H9 (cell line): ENCODE data around the gene RIC8A. TPM values are rescaled to one million over a fixed set of nuclear protein-coding genes. Genes with fewer than 3 reads are reported as not detected.

Source experiments
- DNase-seq: peaks from one replicate; pipeline ENCODE4 v3.0.0-alpha.2; 2017
- H2AFZ ChIP-seq: one replicate; pipeline ENCODE4 v1.6.1; 2013; ENCODE audit warnings: mild to moderate bottlenecking, low read length, control low read depth, moderate library complexity
- H2AK5ac ChIP-seq: 2 replicates; pipeline ENCODE4 v1.6.1; 2013; ENCODE audit warnings: low read length, control low read depth, mixed read lengths; ENCODE audit not compliant: insufficient read length
- H2BK120ac ChIP-seq: one replicate; pipeline ENCODE4 v1.6.1; 2013; ENCODE audit warnings: low read depth, mild to moderate bottlenecking, low read length, control low read depth, inconsistent platforms; ENCODE audit not compliant: poor library complexity, severe bottlenecking
- H2BK12ac ChIP-seq: 2 replicates; pipeline ENCODE4 v1.6.1; 2013; ENCODE audit warnings: low read length, control low read depth, mixed read lengths, low read depth; ENCODE audit not compliant: insufficient read length
- H2BK15ac ChIP-seq: 2 replicates; pipeline ENCODE4 v1.6.1; 2013; ENCODE audit warnings: low read depth, low read length, control low read depth
- H2BK20ac ChIP-seq: one replicate; pipeline ENCODE4 v1.6.1; 2013; ENCODE audit warnings: low read depth, mild to moderate bottlenecking, low read length, control low read depth, inconsistent platforms; ENCODE audit not compliant: poor library complexity, severe bottlenecking
- H2BK5ac ChIP-seq: 2 replicates; pipeline ENCODE4 v1.6.1; 2013; ENCODE audit warnings: low read length, control low read depth, mixed read lengths; ENCODE audit not compliant: insufficient read length
- H3K14ac ChIP-seq: 2 replicates; pipeline ENCODE4 v1.6.1; 2013; ENCODE audit warnings: low read length, control low read depth; ENCODE audit not compliant: insufficient read depth
- H3K18ac ChIP-seq: 2 replicates; pipeline ENCODE4 v1.6.1; 2013; ENCODE audit warnings: low read depth, mild to moderate bottlenecking, mixed read lengths, low read length, control low read depth; ENCODE audit not compliant: insufficient read length
- H3K23ac ChIP-seq: 2 replicates; pipeline ENCODE4 v1.6.1; 2013; ENCODE audit warnings: low read length, control low read depth, mixed read lengths, low read depth; ENCODE audit not compliant: insufficient read length
- H3K23me2 ChIP-seq: 2 replicates; pipeline ENCODE4 v1.6.1; 2013; ENCODE audit warnings: low read depth, mild to moderate bottlenecking, mixed read lengths, low read length, control low read depth; ENCODE audit not compliant: insufficient read length, poor library complexity, severe bottlenecking
- H3K27ac ChIP-seq: 2 replicates; pipeline ENCODE4 v1.5.1; 2013; ENCODE audit warnings: low read length, control low read depth, mixed read lengths, low read depth; ENCODE audit not compliant: insufficient read length
- H3K27me3 ChIP-seq: 2 replicates; pipeline ENCODE4 v1.6.1; 2013; ENCODE audit warnings: low read length, control low read depth, inconsistent platforms; ENCODE audit not compliant: insufficient read depth
- H3K4ac ChIP-seq: 2 replicates; pipeline ENCODE4 v1.6.1; 2013; ENCODE audit warnings: low read depth, mild to moderate bottlenecking, control low read depth, inconsistent platforms, low read length, moderate library complexity
- H3K4me1 ChIP-seq: 2 replicates; pipeline ENCODE4 v1.6.1; 2013; ENCODE audit warnings: low read length, control low read depth, inconsistent platforms; ENCODE audit not compliant: insufficient read depth
- H3K4me2 ChIP-seq: 2 replicates; pipeline ENCODE4 v1.6.1; 2013; ENCODE audit warnings: low read length, control low read depth, mixed read lengths; ENCODE audit not compliant: insufficient read length, insufficient read depth
- H3K56ac ChIP-seq: 2 replicates; pipeline ENCODE4 v1.6.1; 2013; ENCODE audit warnings: low read depth, mild to moderate bottlenecking, mixed read lengths, low read length, control low read depth; ENCODE audit not compliant: insufficient read length
- H3K79me1 ChIP-seq: 2 replicates; pipeline ENCODE4 v1.6.1; 2013; ENCODE audit warnings: low read depth, mild to moderate bottlenecking, moderate library complexity, low read length, control low read depth, inconsistent platforms; ENCODE audit not compliant: insufficient read depth, poor library complexity, severe bottlenecking
- H3K79me2 ChIP-seq: 2 replicates; pipeline ENCODE4 v1.6.1; 2013; ENCODE audit warnings: low read length, control low read depth, inconsistent platforms; ENCODE audit not compliant: insufficient read depth
- H3K9ac ChIP-seq: 2 replicates; pipeline ENCODE4 v1.6.1; 2013; ENCODE audit warnings: low read length, control low read depth, mixed read lengths; ENCODE audit not compliant: insufficient read length; ENCODE audit errors: extremely low read depth
- H3K9me3 ChIP-seq: one replicate; pipeline ENCODE4 v1.6.1; 2013; ENCODE audit warnings: low read depth, low read length, inconsistent platforms; ENCODE audit not compliant: control insufficient read depth
- H3T11ph ChIP-seq: one replicate; pipeline ENCODE4 v1.6.1; 2013; ENCODE audit warnings: mild to moderate bottlenecking, low read length, control low read depth, inconsistent platforms
- H4K20me1 ChIP-seq: one replicate; pipeline ENCODE4 v1.6.1; 2013; ENCODE audit not compliant: control insufficient read depth, insufficient read length, insufficient read depth
- H4K5ac ChIP-seq: 2 replicates; pipeline ENCODE4 v1.6.1; 2013; ENCODE audit warnings: low read depth, mild to moderate bottlenecking, mixed read lengths, low read length, control low read depth; ENCODE audit not compliant: insufficient read length
- H4K8ac ChIP-seq: replicated peaks from 2 replicates; pipeline ENCODE4 v1.6.1; 2013; ENCODE audit warnings: low read length, control low read depth, mixed read lengths, low read depth; ENCODE audit not compliant: insufficient read length
- H4K91ac ChIP-seq: 2 replicates; pipeline ENCODE4 v1.6.1; 2013; ENCODE audit warnings: low read depth, mild to moderate bottlenecking, moderate library complexity, mixed read lengths, low read length, control low read depth; ENCODE audit not compliant: insufficient read length
- H3K27ac Mint-ChIP-seq, 3 experiments: 2 replicates in 2 of 3; 3 replicates in 1 of 3; pipeline ENCODE4 v1.8.0; 2020 to 2021; ENCODE audit warnings: mixed read lengths in 3 of 3, mild to moderate bottlenecking in 1 of 3, moderate library complexity in 1 of 3
- H3K27me3 Mint-ChIP-seq: 2 replicates; pipeline ENCODE4 v1.8.0; 2021; ENCODE audit warnings: low read depth, mild to moderate bottlenecking, moderate library complexity, mixed read lengths
- H3K36me3 Mint-ChIP-seq, 3 experiments: 2 replicates in 2 of 3; 3 replicates in 1 of 3; pipeline ENCODE4 v1.8.0; 2020 to 2021; ENCODE audit warnings: low read depth in 3 of 3, mixed read lengths in 3 of 3; ENCODE audit not compliant: insufficient read depth in 1 of 3
- H3K4me1 Mint-ChIP-seq, 2 experiments: 2 replicates each; pipeline ENCODE4 v1.8.0; 2020; ENCODE audit warnings: mixed read lengths in 2 of 2
- H3K4me3 Mint-ChIP-seq, 2 experiments: 2 replicates in 1 of 2; 3 replicates in 1 of 2; pipeline ENCODE4 v1.8.0; 2020 to 2021; ENCODE audit warnings: mild to moderate bottlenecking in 2 of 2, mixed read lengths in 2 of 2, moderate library complexity in 1 of 2
- H3K9me3 Mint-ChIP-seq, 2 experiments: 2 replicates in 1 of 2; 3 replicates in 1 of 2; pipeline ENCODE4 v1.8.0; 2020; ENCODE audit warnings: mild to moderate bottlenecking in 2 of 2, mixed read lengths in 2 of 2, moderate library complexity in 1 of 2
- WGBS: extraction: QIAGEN DNeasy Blood & Tissue Kit; methylation state at CpG from one replicate; pipeline ENCODE4 v1.1.7; 2013; ENCODE audit warnings: missing lambda C conversion rate, low lambda C conversion rate, mixed read lengths; ENCODE audit not compliant: insufficient read length; ENCODE audit errors: extremely low coverage; 5-methylcytosine and 5-hydroxymethylcytosine counted together
- total RNA-seq: library from RNA; stranded (reverse); gene quantifications from 2 replicates; pipeline ENCODE4 v1.2.1, GENCODE V29; 2021
- TF ChIP-seq, protein P1 (sequence below): fragments of 200-600 bp; sonication (generic); conservative IDR thresholded peaks from 3 replicates; pipeline ENCODE4 v1.8.0; 2021; ENCODE audit warnings: antibody characterized with exemption, mild to moderate bottlenecking

The RIC8A gene
- total RNA-seq, 1 experiment from 2014 or later: 94.9 TPM

DNA sequence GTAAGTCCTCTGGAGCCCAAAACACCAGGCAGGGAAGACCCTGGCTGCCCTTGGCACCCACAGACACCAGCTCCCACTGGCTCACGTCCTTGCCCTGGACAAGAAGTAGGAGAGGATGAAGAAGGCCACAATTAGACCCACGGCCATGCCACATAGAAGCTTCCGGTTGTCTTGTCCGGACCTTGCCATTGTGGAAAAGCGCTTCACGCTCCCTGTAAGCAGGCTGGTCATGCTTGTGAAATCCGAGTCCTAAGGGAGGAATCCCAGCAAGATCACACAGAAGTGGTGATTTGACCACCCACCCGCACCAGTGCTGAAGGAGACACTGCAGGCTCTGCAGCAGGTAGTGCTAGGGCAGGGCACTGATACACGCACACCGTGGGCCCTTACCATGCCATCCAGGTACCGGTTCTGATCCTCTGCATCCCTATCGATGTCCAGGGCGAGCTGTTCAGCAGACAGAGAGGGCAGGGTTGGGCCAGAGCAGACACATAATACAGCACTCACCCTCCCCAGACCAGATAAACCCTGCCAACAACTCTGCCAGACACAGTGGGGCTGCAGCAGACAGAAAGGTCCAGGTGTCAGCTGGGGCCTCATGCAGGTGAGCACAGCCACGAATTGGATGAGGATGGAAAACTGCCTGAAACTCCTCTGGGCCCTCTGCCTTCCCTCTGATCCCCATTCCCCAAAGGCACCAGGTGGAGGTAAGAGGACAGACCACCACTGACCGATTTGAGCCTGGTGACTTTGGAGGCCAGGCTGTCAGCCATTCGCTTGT, 2.1 kb upstream of the RIC8A start:
- Histone ChIP-seq H4K5ac (no peak overlapping the region), H3K23ac (no peak overlapping the region), H4K8ac (no peak overlapping the region), H2BK15ac (no peak overlapping the region), H3K79me1 (peaks cover 5% of the 10 kb centered on the region), H3T11ph (no peak overlapping the region), H4K20me1 (no peaks in the 10 kb centered on the region), H3K4ac (no peak overlapping the region), H3K9me3 (no peaks in the 10 kb centered on the region), H2BK5ac (no peak overlapping the region), H3K14ac (no peak overlapping the region), H3K23me2 (peaks cover 21% of the 10 kb centered on the region), H2AFZ (no peak overlapping the region), H2BK120ac (no peak overlapping the region), H3K79me2 (no peaks in the 10 kb centered on the region; the same call in 1 of the 2 replicates), H3K27ac (no peak overlapping the region), H3K4me2 (no peak overlapping the region), H3K4me1 (no peaks in the 10 kb centered on the region; the same call in 1 of the 2 replicates), H3K27me3 (no peaks in the 10 kb centered on the region), H3K56ac (no peak overlapping the region), H3K9ac (no peak overlapping the region), H4K91ac (no peak overlapping the region), H2BK20ac (no peak overlapping the region), H3K18ac (no peak overlapping the region), H2BK12ac (no peak overlapping the region), H2AK5ac (no peak overlapping the region)
- peaks cover 5 to 17% of the 10 kb centered on the region in 2 experiments for H3K4me1 Mint-ChIP-seq
- H3K36me3 Mint-ChIP-seq: peaks cover 15 to 47% (median 34%) of the 10 kb centered on the region in 3 experiments
- no CpG with 5 or more reads among the region's 16 CpGs for WGBS
- DNase-seq: no peak
- TF ChIP-seq, protein P1, sequence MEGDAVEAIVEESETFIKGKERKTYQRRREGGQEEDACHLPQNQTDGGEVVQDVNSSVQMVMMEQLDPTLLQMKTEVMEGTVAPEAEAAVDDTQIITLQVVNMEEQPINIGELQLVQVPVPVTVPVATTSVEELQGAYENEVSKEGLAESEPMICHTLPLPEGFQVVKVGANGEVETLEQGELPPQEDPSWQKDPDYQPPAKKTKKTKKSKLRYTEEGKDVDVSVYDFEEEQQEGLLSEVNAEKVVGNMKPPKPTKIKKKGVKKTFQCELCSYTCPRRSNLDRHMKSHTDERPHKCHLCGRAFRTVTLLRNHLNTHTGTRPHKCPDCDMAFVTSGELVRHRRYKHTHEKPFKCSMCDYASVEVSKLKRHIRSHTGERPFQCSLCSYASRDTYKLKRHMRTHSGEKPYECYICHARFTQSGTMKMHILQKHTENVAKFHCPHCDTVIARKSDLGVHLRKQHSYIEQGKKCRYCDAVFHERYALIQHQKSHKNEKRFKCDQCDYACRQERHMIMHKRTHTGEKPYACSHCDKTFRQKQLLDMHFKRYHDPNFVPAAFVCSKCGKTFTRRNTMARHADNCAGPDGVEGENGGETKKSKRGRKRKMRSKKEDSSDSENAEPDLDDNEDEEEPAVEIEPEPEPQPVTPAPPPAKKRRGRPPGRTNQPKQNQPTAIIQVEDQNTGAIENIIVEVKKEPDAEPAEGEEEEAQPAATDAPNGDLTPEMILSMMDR: no peak
- H3K9me3 Mint-ChIP-seq: no peaks in the 10 kb centered on the region; a peak in 1 of 5 replicates
- peak overlapping the region; percentile 93 to 97; a peak in 4 of 5 replicates for H3K4me3 Mint-ChIP-seq
- no peaks in the 10 kb centered on the region; the same call in 1 of the 2 replicates for H3K27me3 Mint-ChIP-seq
- H3K27ac Mint-ChIP-seq: no peak overlapping the region
